T-cell (primary cell): ENCODE data around the gene MLANA. TPM values are rescaled to one million over a fixed set of nuclear protein-coding genes. Genes with fewer than 3 reads are reported as not detected.

ENCODE experiments used
- ATAC-seq, 4 experiments: fragments of 200-7000 bp in 3 of 4; fragments of 150-1000 bp in 1 of 4; cut with Tn5 transposase; replicated peaks in 1 of 4; 1 replicate in 3 of 4; 2 replicates in 1 of 4; pipeline ENCODE4 v1.10.0; 2021; ENCODE audit warnings: moderate library complexity in 3 of 4, mild to moderate bottlenecking in 2 of 4, moderate number of reproducible peaks in 1 of 4
- CTCF ChIA-PET, 2 donors: fragments of 300-600 bp; sonication (Branson Sonifier 250); formaldehyde crosslinking; loops; one replicate each; lab custom pipeline; 2022; ENCODE audit warnings: antibody characterized with exemption in 2 of 2; lab: Charles Lee
- POLR2A ChIA-PET, 2 donors: fragments of 300-600 bp; sonication (Branson Sonifier 250); formaldehyde crosslinking; loops; one replicate each; lab custom pipeline; 2022; ENCODE audit warnings: antibody characterized with exemption in 2 of 2; lab: Charles Lee
- DNase-seq, 35 experiments: peaks; one replicate each; pipeline versions ENCODE4 v3.0.0 to v3.0.0-alpha.2; 2013 to 2023
- H3K27ac ChIP-seq: one replicate; pipeline ENCODE4 v1.5.1; 2013; ENCODE audit warnings: low read length
- H3K27me3 ChIP-seq, 2 experiments: replicated peaks in 1 of 2; 1 replicate in 1 of 2; 2 replicates in 1 of 2; pipeline versions ENCODE4 v1.6.1 to v1.7.0; 2013; ENCODE audit warnings: low read length in 1 of 2, mixed read lengths in 1 of 2; ENCODE audit not compliant: control insufficient read depth in 2 of 2, insufficient read depth in 2 of 2; ENCODE audit errors: extremely low read depth in 1 of 2
- H3K36me3 ChIP-seq, 2 donors: 1 replicate in 1 of 2; 2 replicates in 1 of 2; pipeline versions ENCODE4 v1.6.1 to v1.7.0; 2013; ENCODE audit warnings: low read length in 1 of 2; ENCODE audit not compliant: control insufficient read depth in 2 of 2, insufficient read depth in 1 of 2; ENCODE audit errors: extremely low read depth in 1 of 2
- H3K4me1 ChIP-seq, 2 experiments: 1 replicate in 1 of 2; 2 replicates in 1 of 2; pipeline versions ENCODE4 v1.6.1 to v1.7.0; 2013; ENCODE audit warnings: low read length in 2 of 2, mixed read lengths in 1 of 2; ENCODE audit not compliant: insufficient read depth in 2 of 2, control insufficient read depth in 1 of 2; ENCODE audit errors: extremely low read depth in 1 of 2
- H3K4me3 ChIP-seq, 2 donors: 1 replicate in 1 of 2; 2 replicates in 1 of 2; pipeline versions ENCODE4 v1.5.1 to v1.7.0; 2013; ENCODE audit warnings: mild to moderate bottlenecking in 2 of 2, low read length in 1 of 2, moderate library complexity in 1 of 2; ENCODE audit not compliant: control insufficient read depth in 1 of 2; ENCODE audit errors: extremely low read depth in 1 of 2
- H3K9me3 ChIP-seq: 2 replicates; pipeline ENCODE4 v1.7.0; 2013
- H3K27ac Mint-ChIP-seq, 2 donors: one replicate each; pipeline ENCODE4 v1.8.0; 2020 to 2021; ENCODE audit warnings: mild to moderate bottlenecking in 2 of 2, mixed read lengths in 2 of 2
- H3K27me3 Mint-ChIP-seq, 2 donors: one replicate each; pipeline ENCODE4 v1.8.0; 2021 to 2022; ENCODE audit warnings: mixed read lengths in 2 of 2
- H3K36me3 Mint-ChIP-seq: one replicate; pipeline ENCODE4 v1.8.0; 2021; ENCODE audit warnings: mixed read lengths
- H3K4me1 Mint-ChIP-seq, 3 donors: one replicate each; pipeline ENCODE4 v1.8.0; 2020 to 2022; ENCODE audit warnings: mixed read lengths in 3 of 3, mild to moderate bottlenecking in 1 of 3
- H3K4me3 Mint-ChIP-seq, 3 donors: one replicate each; pipeline ENCODE4 v1.8.0; 2020 to 2022; ENCODE audit warnings: mild to moderate bottlenecking in 3 of 3, mixed read lengths in 3 of 3, moderate library complexity in 3 of 3
- H3K9me3 Mint-ChIP-seq, 3 donors: one replicate each; pipeline ENCODE4 v1.8.0; 2020 to 2022; ENCODE audit warnings: mixed read lengths in 3 of 3
- WGBS: methylation state at CpG from one replicate; pipeline ENCODE4 v1.1.5; 2013; ENCODE audit warnings: missing lambda C conversion rate; ENCODE audit not compliant: insufficient coverage; 5-methylcytosine and 5-hydroxymethylcytosine counted together
- total RNA-seq, 35 experiments: library from RNA in 6 of 35; stranded (reverse) in 6 of 35; fragments of 120-200 nt in 1 of 35; gene quantifications; one replicate each; pipeline versions ENCODE4 v1.2.1 to v1.2.4 and lab custom pipeline; 2013 to 2026

Gene MLANA
- not detected for total RNA-seq
- total RNA-seq (2013): not detected
- total RNA-seq (lab: John Stamatoyannopoulos, UW): 0 reads per million in 29 experiments

- Mint-ChIP-seq H3K36me3 (no peaks in the 10 kb centered on the region), H3K27ac (no peak within 1 kb of the TSS), H3K4me3 (no peak within 1 kb of the TSS), H3K4me1 (peaks cover 5 to 10% (median 7%) of the 10 kb centered on the region in 3 donors), H3K9me3 (no peaks in the 10 kb centered on the region), H3K27me3 (no peaks in the 10 kb centered on the region)
- no peak within 1 kb of the TSS for H3K4me3 ChIP-seq
- POLR2A ChIA-PET: interaction anchor here in 1 of 2 donors (1.1 kb wide), 1 partner anchor 963 kb away, joined by 8 read pairs; no protein-coding TSS in a partner anchor
- H3K27ac ChIP-seq: no peak within 1 kb of the TSS
- ATAC-seq: no peak
- no peaks in the 10 kb centered on the region for H3K27me3 ChIP-seq
- H3K4me1 ChIP-seq: peaks cover 0 to 11% of the 10 kb centered on the region in 2 experiments
- H3K9me3 ChIP-seq: no peaks in the 10 kb centered on the region
- no peak for DNase-seq
- H3K36me3 ChIP-seq: peaks cover 0 to 2% of the 10 kb centered on the region in 2 donors
- CTCF ChIA-PET: no interaction called here
- 94% methylated on average over 9 of the region's 9 CpGs for WGBS
Observed at GRCh38 chr9:5890641-5891040, at the start of gene MLANA. TSS of gene MLANA (plus strand) at chr9:5890889. CDS start at chr9:5892475, 1,586 bp downstream.

GRCh38 chr9:5841771-5842573 lies 48.7 kb upstream of the MLANA start:
- no peaks in the 10 kb centered on the region for H3K36me3 ChIP-seq
- Mint-ChIP-seq H3K9me3 (no peaks in the 10 kb centered on the region), H3K4me3 (peak overlapping the region; percentile 68 to 78 (median 74)), H3K27me3 (peaks cover 0 to 1% of the 10 kb centered on the region in 2 donors), H3K27ac (peak overlapping the region; percentile 89 to 91), H3K4me1 (peaks cover 54 to 65% (median 57%) of the 10 kb centered on the region in 3 donors), H3K36me3 (no peaks in the 10 kb centered on the region)
- ATAC-seq (peak; percentile 70 to 82 (median 75)), DNase-seq (peak; percentile 17 to 81 (median 57))
- peak overlapping the region; percentile 8 for H3K27ac ChIP-seq
- H3K4me3 ChIP-seq: peak overlapping the region; percentile 4 to 25
- CTCF ChIA-PET: interaction anchor here (0.6 to 3.3 kb wide), 7 partner anchors 9 to 1195 kb away, joined by 3 to 30 read pairs (median 3); partner anchors contain the start of gene ERMP1 (in 1 of the 2)
- peaks cover 27 to 56% of the 10 kb centered on the region in 2 experiments for H3K4me1 ChIP-seq
- H3K9me3 ChIP-seq: no peaks in the 10 kb centered on the region
- H3K27me3 ChIP-seq: no peaks in the 10 kb centered on the region
- POLR2A ChIA-PET: interaction anchor here (0.6 to 1.8 kb wide), 8 partner anchors 9 to 1101 kb away, joined by 3 to 11 read pairs (median 4); partner anchors contain the start of gene ERMP1 (in 1 of the 2)
- 5% methylated on average over 8 of the region's 12 CpGs for whole genome bisulfite sequencing

GRCh38 chr9:5842929-5843793 lies 47.5 kb upstream of the MLANA start:
- no peaks in the 10 kb centered on the region for H3K9me3 Mint-ChIP-seq
- H3K36me3 ChIP-seq: no peaks in the 10 kb centered on the region
- no peak for DNase-seq
- no peaks in the 10 kb centered on the region for H3K9me3 ChIP-seq
- WGBS: no CpG with 5 or more reads among the region's 5 CpGs
- peak overlapping the region in 2 of 3 donors; percentile 62 to 78 for H3K4me3 Mint-ChIP-seq
- peaks cover 0 to 1% of the 10 kb centered on the region in 2 donors for H3K27me3 Mint-ChIP-seq
- H3K4me1 ChIP-seq: peaks cover 27 to 56% of the 10 kb centered on the region in 2 experiments
- ChIA-PET CTCF (interaction anchor here (0.6 to 3.3 kb wide), 6 partner anchors 8 to 1193 kb away, joined by 3 to 30 read pairs (median 4); partner anchors contain the start of gene ERMP1 (in 1 of the 2)), POLR2A (interaction anchor here (0.6 to 1.8 kb wide), 5 partner anchors 10 to 1103 kb away, joined by 3 to 7 read pairs (median 4); partner anchors contain the start of gene ERMP1 (in 1 of the 2))
- peak overlapping the region; percentile 93 to 94 for H3K27ac Mint-ChIP-seq
- peak overlapping the region; percentile 55 for H3K27ac ChIP-seq
- H3K27me3 ChIP-seq: no peaks in the 10 kb centered on the region
- no peaks in the 10 kb centered on the region for H3K36me3 Mint-ChIP-seq
- no peak overlapping the region for H3K4me3 ChIP-seq
- H3K4me1 Mint-ChIP-seq: peaks cover 54 to 67% (median 57%) of the 10 kb centered on the region in 3 donors
- ATAC-seq: no peak

- Histone ChIP-seq H3K9me3 (no peaks in the 10 kb centered on the region), H3K27ac (peak overlapping the region; percentile 55), H3K4me1 (peaks cover 27 to 56% of the 10 kb centered on the region in 2 experiments), H3K27me3 (no peaks in the 10 kb centered on the region), H3K4me3 (peak overlapping the region in 1 of 2 donors; percentile 39), H3K36me3 (no peaks in the 10 kb centered on the region)
- Mint-ChIP-seq H3K9me3 (no peaks in the 10 kb centered on the region), H3K27me3 (peaks cover 0 to 1% of the 10 kb centered on the region in 2 donors), H3K4me3 (peak overlapping the region; percentile 59 to 78 (median 62)), H3K4me1 (peaks cover 54 to 69% (median 57%) of the 10 kb centered on the region in 3 donors), H3K27ac (peak overlapping the region; percentile 93 to 94), H3K36me3 (no peaks in the 10 kb centered on the region)
- DNase-seq (peak in 1 of 35 experiments; percentile 28), ATAC-seq (peak in 2 of 4 experiments; percentile 25 to 29)
- no CpG with 5 or more reads among the region's 8 CpGs for WGBS
- CTCF ChIA-PET: interaction anchor here (0.7 to 1.6 kb wide), 2 partner anchors 10 to 17 kb away, joined by 3 to 4 read pairs; partner anchors contain the start of gene ERMP1 (in 1 of the 2)
- POLR2A ChIA-PET: interaction anchor here in 1 of 2 donors (0.6 kb wide), 1 partner anchor 1020 kb away, joined by 6 read pairs; no protein-coding TSS in a partner anchor
Observed at GRCh38 chr9:5843794-5844471, 46.8 kb upstream of the MLANA start.

- H3K27me3 Mint-ChIP-seq: no peaks in the 10 kb centered on the region
- no CpG with 5 or more reads among the region's 1 CpG for WGBS
- H3K27ac ChIP-seq: peak overlapping the region; percentile 55
- H3K9me3 Mint-ChIP-seq: no peaks in the 10 kb centered on the region
- H3K27ac Mint-ChIP-seq: peak overlapping the region; percentile 93 to 94
- H3K4me3 Mint-ChIP-seq: peak overlapping the region in 2 of 3 donors; percentile 59 to 78
- no peaks in the 10 kb centered on the region for H3K36me3 ChIP-seq
- peaks cover 27 to 53% of the 10 kb centered on the region in 2 experiments for H3K4me1 ChIP-seq
- peaks cover 54 to 73% (median 57%) of the 10 kb centered on the region in 3 donors for H3K4me1 Mint-ChIP-seq
- no peaks in the 10 kb centered on the region for H3K27me3 ChIP-seq
- no peak overlapping the region for H3K4me3 ChIP-seq
- ChIA-PET POLR2A (no interaction called here), CTCF (interaction anchor here in 1 of 2 donors (0.7 to 1.6 kb wide), 3 partner anchors 9 to 171 kb away, joined by 3 to 4 read pairs (median 4); partner anchors contain the start of gene ERMP1)
- no peaks in the 10 kb centered on the region for H3K36me3 Mint-ChIP-seq
- ATAC-seq (no peak), DNase-seq (no peak)
- no peaks in the 10 kb centered on the region for H3K9me3 ChIP-seq
Observed at GRCh38 chr9:5845157-5845531, 45.5 kb upstream of the MLANA start.
